Immature natural killer cell (primary cell): ENCODE measurements around the gene LCA5L. TPM values are rescaled to one million over a fixed set of nuclear protein-coding genes. Genes with fewer than 3 reads are reported as not detected.
A peak's percentile ranks its signal among the peaks of the same experiment; 100 is the strongest.

Experiments
- DNase-seq, 3 donors: peaks; one replicate each; pipeline ENCODE4 v3.0.0; 2022; ENCODE audit warnings: mixed read lengths in 1 of 3
- H3K27ac Mint-ChIP-seq, 6 donors: one replicate each; pipeline ENCODE4 v1.8.0; 2020; ENCODE audit warnings: mixed read lengths in 6 of 6, mild to moderate bottlenecking in 5 of 6, inconsistent platforms in 4 of 6, moderate library complexity in 3 of 6
- H3K27me3 Mint-ChIP-seq, 3 donors: one replicate each; pipeline ENCODE4 v1.8.0; 2020 to 2021; ENCODE audit warnings: low read depth in 3 of 3, mild to moderate bottlenecking in 3 of 3, mixed read lengths in 3 of 3, moderate library complexity in 3 of 3, inconsistent platforms in 1 of 3
- H3K36me3 Mint-ChIP-seq, 3 donors: one replicate each; pipeline ENCODE4 v1.8.0; 2020; ENCODE audit warnings: mixed read lengths in 3 of 3, inconsistent platforms in 2 of 3, mild to moderate bottlenecking in 2 of 3
- H3K4me1 Mint-ChIP-seq, 2 donors: one replicate each; pipeline ENCODE4 v1.8.0; 2020; ENCODE audit warnings: inconsistent platforms in 2 of 2, mild to moderate bottlenecking in 2 of 2, mixed read lengths in 2 of 2, moderate library complexity in 1 of 2
- H3K4me3 Mint-ChIP-seq, 5 donors: one replicate each; pipeline ENCODE4 v1.8.0; 2020; ENCODE audit warnings: mild to moderate bottlenecking in 5 of 5, mixed read lengths in 5 of 5, inconsistent platforms in 3 of 5, moderate library complexity in 3 of 5
- H3K9me3 Mint-ChIP-seq, 6 donors: one replicate each; pipeline ENCODE4 v1.8.0; 2020; ENCODE audit warnings: mild to moderate bottlenecking in 6 of 6, mixed read lengths in 6 of 6, inconsistent platforms in 4 of 6, moderate library complexity in 3 of 6
- polyA plus RNA-seq, 3 donors: library from polyadenylated mRNA; unstranded; fragments of 300-500 nt; fragmentation: Illumina TruSeq; gene quantifications; one replicate each; pipeline ENCODE4 v1.2.3, GENCODE V29; 2021

Gene LCA5L
- polyA plus RNA-seq, 3 donors from 2014 or later, result not detected

DNA sequence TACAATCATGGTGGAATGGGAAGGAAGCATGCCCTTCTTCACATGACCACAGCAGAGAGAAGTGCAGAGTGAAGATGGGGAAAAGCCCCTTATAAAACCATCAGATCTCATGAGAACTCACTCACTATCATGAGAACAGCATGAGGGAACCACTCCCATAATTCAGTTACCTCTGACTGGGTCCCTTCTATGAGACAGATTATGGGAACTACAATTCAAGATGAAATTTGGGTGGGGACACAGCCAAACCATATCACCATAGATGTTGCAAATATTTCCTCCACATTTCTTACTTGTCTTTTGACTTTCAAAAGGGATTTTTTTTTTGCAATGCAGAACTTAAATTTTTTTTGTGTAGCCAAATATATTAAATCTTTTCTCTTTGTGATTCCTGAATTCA is 21.0 kb upstream of the LCA5L start:
- Mint-ChIP-seq H3K4me3 (no peak overlapping the region), H3K9me3 (no peaks in the 10 kb centered on the region), H3K27ac (no peak overlapping the region), H3K27me3 (peaks cover 4 to 10% (median 7%) of the 10 kb centered on the region in 3 donors), H3K36me3 (peaks cover 0 to 4% (median 0%) of the 10 kb centered on the region in 3 donors), H3K4me1 (no peaks in the 10 kb centered on the region)
- DNase-seq, result no peak

- peaks cover 0 to 4% (median 0%) of the 10 kb centered on the region in 3 donors for H3K36me3 Mint-ChIP-seq
- H3K27me3 Mint-ChIP-seq, result peaks cover 0 to 9% (median 5%) of the 10 kb centered on the region in 3 donors
- H3K4me3 Mint-ChIP-seq, result no peak overlapping the region
- DNase-seq, result no peak
- H3K9me3 Mint-ChIP-seq, result no peaks in the 10 kb centered on the region
- no peak overlapping the region for H3K27ac Mint-ChIP-seq
- no peaks in the 10 kb centered on the region for H3K4me1 Mint-ChIP-seq
Measured at GRCh38 chr21:39463308-39463707, 17.7 kb upstream of the LCA5L start.

GRCh38 chr21:39461419-39461818 is 15.8 kb upstream of the LCA5L start:
- no peak overlapping the region for H3K4me3 Mint-ChIP-seq
- H3K9me3 Mint-ChIP-seq, result no peaks in the 10 kb centered on the region
- peaks cover 0 to 4% (median 0%) of the 10 kb centered on the region in 3 donors for H3K36me3 Mint-ChIP-seq
- no peak for DNase-seq
- H3K4me1 Mint-ChIP-seq, result no peaks in the 10 kb centered on the region
- peaks cover under 1 to 6% (median 5%) of the 10 kb centered on the region in 3 donors for H3K27me3 Mint-ChIP-seq
- H3K27ac Mint-ChIP-seq, result no peak overlapping the region

DNA sequence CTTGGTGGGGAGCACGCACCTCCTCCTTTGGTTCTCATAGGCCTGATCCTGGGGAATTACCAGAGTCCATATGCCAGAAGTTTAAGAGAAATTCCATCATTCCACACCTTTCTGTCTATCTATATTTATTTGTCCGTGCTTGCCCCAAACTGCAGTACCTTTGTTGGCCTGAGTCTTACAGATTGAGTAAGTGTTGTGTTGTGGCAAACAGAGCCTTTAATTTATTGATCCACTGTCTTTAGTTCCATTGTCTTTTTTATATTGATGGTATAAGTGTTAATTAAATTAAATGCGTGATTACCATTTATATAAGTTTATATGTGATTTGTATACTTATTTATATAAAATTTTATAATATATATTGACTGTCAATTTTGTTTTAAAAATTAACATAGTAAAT is 11.1 kb upstream of the LCA5L start:
- Mint-ChIP-seq H3K27ac (no peak overlapping the region), H3K4me3 (no peak overlapping the region), H3K27me3 (peaks cover 0 to 7% (median 3%) of the 10 kb centered on the region in 3 donors), H3K36me3 (no peaks in the 10 kb centered on the region), H3K9me3 (peaks cover 0 to 3% (median 0%) of the 10 kb centered on the region in 6 donors), H3K4me1 (no peaks in the 10 kb centered on the region)
- DNase-seq, result no peak

DNA sequence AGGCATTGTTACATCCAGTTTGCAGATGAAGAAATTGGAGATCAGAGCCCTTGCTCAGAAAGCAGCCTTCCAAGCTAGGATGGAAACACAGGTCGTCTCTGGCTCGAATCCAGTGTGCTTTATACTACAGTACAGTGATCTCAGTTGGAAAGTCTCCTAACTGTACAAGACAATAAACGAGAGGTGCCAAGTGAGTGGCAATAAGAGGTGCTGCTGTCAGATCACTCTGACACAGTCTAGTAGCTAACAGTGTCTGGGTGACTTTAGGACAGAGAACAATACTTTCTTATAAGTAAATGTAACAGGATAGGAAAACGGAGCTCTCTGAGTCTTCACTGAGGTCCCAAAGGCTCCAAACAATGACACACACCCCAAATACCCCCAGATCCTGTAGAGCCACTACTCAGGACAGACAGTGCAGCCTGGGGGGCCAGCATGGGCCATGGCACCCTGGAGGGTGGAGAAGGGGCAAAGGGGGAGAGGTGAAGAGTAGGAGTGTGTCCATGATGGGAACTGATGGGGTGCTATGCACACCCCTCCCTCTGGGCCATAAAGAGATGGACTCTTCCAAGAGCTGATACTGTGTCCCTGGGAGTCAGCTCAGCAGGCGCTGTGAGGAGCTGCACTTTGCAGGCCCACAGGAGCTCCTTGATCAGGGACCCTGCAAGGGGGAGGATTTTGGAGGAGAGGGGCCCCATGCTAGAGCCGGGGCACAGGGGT is 9.5 kb upstream of the LCA5L start:
- Mint-ChIP-seq H3K36me3 (no peaks in the 10 kb centered on the region), H3K27me3 (peaks cover 0 to 7% (median 3%) of the 10 kb centered on the region in 3 donors), H3K27ac (no peak overlapping the region)

DNA sequence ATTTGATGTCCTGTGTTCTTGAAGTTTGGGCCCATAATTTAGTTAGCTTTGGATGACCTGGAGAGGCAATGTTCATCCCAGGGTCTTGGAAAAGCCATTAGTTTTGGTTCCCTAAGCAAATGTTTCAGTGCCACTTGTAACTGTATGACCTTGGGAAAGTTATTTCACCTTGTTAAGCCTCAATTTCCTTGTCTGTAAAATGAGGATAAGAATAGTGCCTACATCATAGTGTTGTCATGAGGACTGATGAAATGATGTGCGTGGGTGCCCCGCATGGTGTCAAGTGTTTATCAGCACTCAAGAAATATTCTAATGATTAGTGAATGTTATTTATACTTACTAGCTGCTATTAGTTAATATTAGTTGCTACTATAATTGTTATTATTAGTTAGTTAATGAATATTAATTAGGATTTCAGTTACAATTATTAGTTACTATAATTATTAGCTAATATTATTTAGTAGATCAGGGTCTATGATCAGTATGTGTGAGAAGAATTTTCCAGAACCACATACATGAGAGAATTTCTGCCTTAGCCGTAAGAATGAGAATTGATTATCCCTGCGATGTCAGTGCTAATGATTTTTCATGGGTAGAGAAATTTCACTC is 8.1 kb upstream of the LCA5L start:
- Mint-ChIP-seq H3K36me3 (no peaks in the 10 kb centered on the region), H3K27me3 (peaks cover 0 to 10% (median 3%) of the 10 kb centered on the region in 3 donors), H3K9me3 (peaks cover 0 to 3% (median 0%) of the 10 kb centered on the region in 6 donors), H3K27ac (no peak overlapping the region), H3K4me3 (no peak overlapping the region), H3K4me1 (no peaks in the 10 kb centered on the region)
- no peak for DNase-seq

More for the DNA sequence above, 9.5 kb upstream of the LCA5L start:
- H3K9me3 Mint-ChIP-seq, result peaks cover 0 to 3% (median 0%) of the 10 kb centered on the region in 6 donors
- no peak overlapping the region for H3K4me3 Mint-ChIP-seq
- no peak for DNase-seq
- H3K4me1 Mint-ChIP-seq, result no peaks in the 10 kb centered on the region

DNA sequence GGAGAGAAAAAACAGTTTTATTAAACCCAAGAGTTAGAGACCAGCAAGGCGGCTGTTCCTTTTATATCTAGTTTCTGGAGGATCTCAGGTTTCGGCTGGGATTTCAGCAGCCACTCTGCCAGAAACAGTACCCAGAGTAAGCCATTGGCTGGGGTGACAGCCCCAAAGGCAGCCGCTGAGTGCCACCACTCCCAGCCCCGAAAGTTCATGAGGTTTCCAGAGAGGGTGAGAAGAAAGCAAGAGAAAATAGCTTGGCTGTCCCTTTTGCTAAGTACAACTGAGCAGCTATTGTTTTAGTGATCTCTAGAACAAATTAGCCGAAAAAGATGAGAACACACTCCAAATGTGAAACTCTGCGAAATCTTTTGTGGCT is 7.4 kb upstream of the LCA5L start:
- Mint-ChIP-seq H3K4me1 (no peaks in the 10 kb centered on the region), H3K36me3 (peaks cover 0 to 2% (median 0%) of the 10 kb centered on the region in 3 donors), H3K27me3 (peaks cover 0 to 10% (median 3%) of the 10 kb centered on the region in 3 donors), H3K27ac (no peak overlapping the region), H3K9me3 (peaks cover 0 to 3% (median 0%) of the 10 kb centered on the region in 6 donors), H3K4me3 (no peak overlapping the region)
- DNase-seq, result no peak

DNA sequence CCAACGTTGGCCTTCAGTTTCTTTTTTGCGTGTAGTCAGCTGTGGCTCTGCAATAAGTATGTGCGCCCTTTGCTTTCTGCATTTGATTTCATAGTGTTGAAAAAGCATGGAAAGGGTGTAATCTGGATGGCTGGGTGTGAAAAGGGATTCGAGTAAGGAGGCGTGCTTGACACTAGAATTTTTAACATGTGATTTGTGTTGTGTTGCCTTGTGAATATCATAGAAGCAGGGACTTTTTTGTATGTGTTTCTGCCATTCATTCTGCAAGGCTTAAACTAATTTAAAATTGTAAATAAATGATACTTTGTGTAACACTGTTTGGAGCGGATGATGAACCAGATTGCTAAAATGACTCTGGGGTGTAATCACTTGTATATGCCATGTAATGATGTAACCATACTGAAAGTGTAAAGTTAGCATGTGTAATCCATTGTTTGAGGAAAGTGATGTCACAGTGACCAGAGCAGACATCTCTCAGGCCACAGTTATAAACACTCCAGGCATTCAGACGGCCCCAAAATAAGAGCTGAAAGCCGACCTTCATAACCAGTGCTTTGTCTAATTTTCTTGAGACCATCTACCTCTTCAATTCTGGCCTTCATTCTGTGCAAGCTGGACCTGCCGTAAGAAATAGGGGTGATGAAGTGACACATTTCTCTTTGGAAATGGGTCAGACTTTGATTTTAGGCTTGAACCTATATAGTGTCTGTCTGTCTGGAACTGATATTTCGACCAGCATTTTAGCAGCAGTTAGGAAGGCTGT is 6.8 kb upstream of the LCA5L start:
- Mint-ChIP-seq H3K9me3 (peaks cover 0 to 3% (median 0%) of the 10 kb centered on the region in 6 donors), H3K36me3 (peaks cover 0 to 4% (median 0%) of the 10 kb centered on the region in 3 donors), H3K4me1 (no peaks in the 10 kb centered on the region), H3K4me3 (no peak overlapping the region), H3K27me3 (peaks cover 2 to 8% (median 3%) of the 10 kb centered on the region in 3 donors), H3K27ac (no peak overlapping the region)
- no peak for DNase-seq

DNA sequence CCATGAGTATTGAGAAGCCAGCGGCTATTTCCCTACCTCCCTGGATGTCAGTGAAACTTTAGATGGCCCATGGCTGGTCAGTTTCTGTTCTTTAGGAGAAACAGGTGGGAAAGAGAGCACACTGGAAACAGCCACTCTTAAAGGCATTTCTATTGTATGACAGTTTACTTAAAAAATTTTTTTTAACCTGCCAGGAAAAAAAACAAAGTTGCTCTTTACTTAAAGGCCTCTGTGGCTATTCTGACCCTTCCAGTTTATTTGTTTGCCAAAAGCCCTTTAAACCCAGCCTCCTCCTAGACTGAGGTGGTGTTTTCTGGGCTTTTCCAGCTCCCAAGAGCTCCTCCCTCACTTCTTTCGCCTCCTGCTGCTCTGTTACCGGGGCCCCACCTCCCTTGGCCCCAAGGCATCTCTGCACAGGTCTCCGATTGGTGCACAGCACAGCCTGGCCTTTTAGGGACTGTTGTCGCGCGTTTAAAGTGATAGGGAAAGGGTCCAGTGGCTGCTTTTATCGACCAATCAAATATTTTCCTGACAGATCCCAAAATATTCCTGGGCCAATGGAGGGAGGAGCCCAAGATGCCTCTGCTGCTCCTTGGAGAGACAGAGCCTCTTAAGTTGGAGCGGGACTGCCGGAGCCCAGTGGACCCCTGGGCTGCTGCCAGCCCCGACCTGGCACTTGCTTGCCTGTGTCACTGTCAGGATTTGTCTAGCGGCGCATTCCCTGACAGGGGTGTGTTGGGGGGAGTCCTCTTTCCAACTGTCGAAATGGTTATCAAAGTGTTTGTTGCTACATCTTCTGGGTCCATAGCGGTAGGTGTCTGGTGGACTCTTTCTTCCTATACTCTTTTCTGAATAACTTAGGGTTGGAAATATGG is 6.0 kb upstream of the LCA5L start, which contains the start of gene SH3BGR:
TSS of gene SH3BGR (plus strand) at position 639 of the 875 bp plus-strand sequence. CDS start at position 766, 127 bp downstream.
- no peak for DNase-seq
- peaks cover 0 to 4% (median 0%) of the 10 kb centered on the region in 3 donors for H3K36me3 Mint-ChIP-seq
- no peak within 1 kb of the TSS for H3K27ac Mint-ChIP-seq
- peaks cover 1 to 3% of the 10 kb centered on the region in 2 donors for H3K4me1 Mint-ChIP-seq
- peaks cover 3 to 12% (median 9%) of the 10 kb centered on the region in 3 donors for H3K27me3 Mint-ChIP-seq
- H3K9me3 Mint-ChIP-seq, result peaks cover 0 to 3% (median 0%) of the 10 kb centered on the region in 6 donors
- no peak within 1 kb of the TSS for H3K4me3 Mint-ChIP-seq

DNA sequence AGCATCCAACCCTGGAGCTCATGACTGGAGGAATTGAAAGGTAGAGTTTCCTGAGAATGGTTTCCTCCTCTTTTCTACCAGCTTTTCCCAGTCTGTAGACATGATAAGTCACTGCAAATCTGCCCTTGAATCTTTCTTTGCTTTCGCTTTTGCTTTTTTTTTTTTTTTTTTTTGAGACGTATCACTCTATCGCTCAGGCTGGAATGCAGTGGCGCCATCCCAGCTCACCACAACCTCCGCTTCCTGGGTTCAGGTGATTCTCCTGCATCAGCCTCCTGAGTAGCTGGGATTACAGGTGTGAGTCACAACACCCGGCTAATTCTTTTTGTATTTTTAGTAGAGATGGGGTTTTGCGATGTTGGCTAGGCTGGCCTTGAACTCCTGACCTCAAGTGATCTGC is 1.7 kb upstream of the LCA5L start:
- H3K27ac Mint-ChIP-seq, result peak overlapping the region in 4 of 6 donors; percentile 19 to 97 (median 24)
- DNase-seq, result no peak
- H3K27me3 Mint-ChIP-seq, result peaks cover 6 to 31% (median 29%) of the 10 kb centered on the region in 3 donors
- H3K36me3 Mint-ChIP-seq, result peaks cover 0 to 4% (median 0%) of the 10 kb centered on the region in 3 donors
- peak overlapping the region in 3 of 5 donors; percentile 10 to 17 (median 11) for H3K4me3 Mint-ChIP-seq
- peaks cover 14 to 21% of the 10 kb centered on the region in 2 donors for H3K4me1 Mint-ChIP-seq
- peaks cover 0 to 3% (median 0%) of the 10 kb centered on the region in 6 donors for H3K9me3 Mint-ChIP-seq

DNA sequence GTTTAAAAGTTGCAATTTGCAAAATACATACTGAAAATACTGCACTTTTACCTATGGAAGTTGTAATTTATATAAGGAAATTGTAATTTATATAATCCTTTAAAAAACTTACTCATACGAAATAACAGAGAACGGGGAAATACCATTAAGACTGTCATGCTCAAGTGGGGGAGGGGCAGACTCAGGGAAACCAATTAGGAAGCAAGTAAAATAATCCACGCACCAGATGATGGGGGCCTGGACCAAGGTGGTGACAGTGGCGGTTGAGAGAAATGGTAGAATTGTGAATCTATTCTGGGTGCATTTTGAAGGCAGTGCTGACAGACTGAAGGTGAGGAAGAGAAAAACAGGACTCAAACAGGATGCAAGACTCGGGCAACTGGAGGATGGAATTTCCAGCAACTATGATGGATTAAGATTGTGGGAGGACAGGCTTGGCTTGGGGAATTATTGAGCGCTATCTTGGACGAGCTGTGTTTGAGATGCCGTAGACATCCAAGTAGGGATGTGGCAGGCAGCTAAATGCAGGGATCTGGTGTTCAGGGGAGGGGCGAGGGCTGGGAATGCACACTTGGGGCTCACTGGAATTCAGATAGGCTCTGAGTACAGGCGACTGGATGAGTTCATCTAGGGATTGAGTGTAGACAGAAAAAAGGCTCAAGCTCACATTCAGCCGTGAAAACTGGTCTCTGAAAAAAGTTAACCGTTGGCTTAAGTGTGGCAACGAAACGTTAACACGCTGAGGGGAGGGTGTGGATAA is 977 bp downstream of the LCA5L start:
- no peaks in the 10 kb centered on the region for H3K9me3 Mint-ChIP-seq
- H3K36me3 Mint-ChIP-seq, result peaks cover 0 to 4% (median 0%) of the 10 kb centered on the region in 3 donors
- no peak for DNase-seq
- H3K4me1 Mint-ChIP-seq, result peaks cover 14 to 21% of the 10 kb centered on the region in 2 donors
- H3K4me3 Mint-ChIP-seq, result peak overlapping the region; percentile 89 to 96 (median 92)
- peaks cover 6 to 31% (median 29%) of the 10 kb centered on the region in 3 donors for H3K27me3 Mint-ChIP-seq
- peak overlapping the region; percentile 83 to 97 (median 92) for H3K27ac Mint-ChIP-seq
